ENCODE results near the gene KCNMA1.

KCNMA1 gene

GRCh38 chr10:77279207-77279606 lies 358.4 kb downstream of the KCNMA1 start:
- no peak for TF ChIP-seq CTCF (IDR thresholded peaks at IDR 0.05)
- no peak overlapping the region for H2AFZ ChIP-seq
- H3K4me3 ChIP-seq (ENCODE audit: low read depth, low read length), result no peak overlapping the region
- H3K27me3 ChIP-seq (ENCODE audit: control insufficient read depth, insufficient read depth, low read length), result no peaks in the 10 kb centered on the region
- no peaks in the 10 kb centered on the region for H3K9me3 ChIP-seq (ENCODE audit: control insufficient read depth, low read length)
- no peaks in the 10 kb centered on the region for H3K79me2 ChIP-seq
- no peak overlapping the region for H3K27ac ChIP-seq
- H3K4me1 ChIP-seq, result no peaks in the 10 kb centered on the region
- no peak overlapping the region for H3K4me2 ChIP-seq (ENCODE audit: low read length)
- H3K36me3 ChIP-seq (ENCODE audit: control insufficient read depth, insufficient read depth, low read length), result no peaks in the 10 kb centered on the region
- no peak overlapping the region for H3K9ac ChIP-seq

- Histone ChIP-seq H2AFZ (no peak overlapping the region), H3K4me1 (no peaks in the 10 kb centered on the region), H3K4me2 (ENCODE audit: low read length) (no peak overlapping the region), H3K27ac (no peak overlapping the region), H3K27me3 (ENCODE audit: control insufficient read depth, insufficient read depth, low read length) (no peaks in the 10 kb centered on the region), H3K9ac (no peak overlapping the region), H3K4me3 (ENCODE audit: low read depth, low read length) (no peak overlapping the region), H3K36me3 (ENCODE audit: control insufficient read depth, insufficient read depth, low read length) (no peaks in the 10 kb centered on the region), H3K9me3 (ENCODE audit: control insufficient read depth, low read length) (no peaks in the 10 kb centered on the region), H3K79me2 (no peaks in the 10 kb centered on the region)
- no peak for TF ChIP-seq CTCF (IDR thresholded peaks at IDR 0.05)
Measured at GRCh38 chr10:77274046-77274795, 363.4 kb downstream of the KCNMA1 start.

- H3K36me3 ChIP-seq (ENCODE audit: control insufficient read depth, insufficient read depth, low read length), result no peaks in the 10 kb centered on the region
- H3K9me3 ChIP-seq (ENCODE audit: control insufficient read depth, low read length), result no peaks in the 10 kb centered on the region
- H3K4me2 ChIP-seq (ENCODE audit: low read length), result no peak overlapping the region
- H3K9ac ChIP-seq, result no peak overlapping the region
- no peak for TF ChIP-seq CTCF (IDR thresholded peaks at IDR 0.05)
- H3K4me3 ChIP-seq (ENCODE audit: low read depth, low read length), result no peak overlapping the region
- no peaks in the 10 kb centered on the region for H3K4me1 ChIP-seq
- no peak overlapping the region for H2AFZ ChIP-seq
- H3K79me2 ChIP-seq, result no peaks in the 10 kb centered on the region
- H3K27ac ChIP-seq, result no peak overlapping the region
- no peaks in the 10 kb centered on the region for H3K27me3 ChIP-seq (ENCODE audit: control insufficient read depth, insufficient read depth, low read length)
Measured at GRCh38 chr10:77269163-77269562, 368.4 kb downstream of the KCNMA1 start.

GRCh38 chr10:77268721-77269120 lies 368.9 kb downstream of the KCNMA1 start:
- no peaks in the 10 kb centered on the region for H3K79me2 ChIP-seq
- H3K27ac ChIP-seq, result no peak overlapping the region
- H3K4me1 ChIP-seq, result no peaks in the 10 kb centered on the region

More at GRCh38 chr10:77268721-77269120, 368.9 kb downstream of the KCNMA1 start:
- H3K9ac ChIP-seq, result no peak overlapping the region
- no peak overlapping the region for H3K4me3 ChIP-seq (ENCODE audit: low read depth, low read length)
- H3K27me3 ChIP-seq (ENCODE audit: control insufficient read depth, insufficient read depth, low read length), result no peaks in the 10 kb centered on the region
- TF ChIP-seq CTCF (IDR thresholded peaks at IDR 0.05), result no peak
- no peak overlapping the region for H2AFZ ChIP-seq
- no peaks in the 10 kb centered on the region for H3K9me3 ChIP-seq (ENCODE audit: control insufficient read depth, low read length)
- no peak overlapping the region for H3K4me2 ChIP-seq (ENCODE audit: low read length)
- H3K36me3 ChIP-seq (ENCODE audit: control insufficient read depth, insufficient read depth, low read length), result no peaks in the 10 kb centered on the region

Measured in parathyroid adenoma (tissue), 2 donors.